ENCODE measurements around the gene PRMT9.

GRCh38 chr4:147724468-147725201 is 40.7 kb upstream of the PRMT9 start:
- TF ChIP-seq EZH2 (IDR thresholded peaks at IDR 0.05; ENCODE audit: insufficient read depth, poor library complexity, severe bottlenecking) (no peak), EZH2phosphoT487 (IDR thresholded peaks at IDR 0.05; ENCODE audit: insufficient read depth, low read depth) (no peak)
